ENCODE measurements around the gene TAF11L8.
"Not testable (repeated sequence)": the region's sequence is repeated elsewhere in the genome, so short reads cannot be mapped to it uniquely, and the experiment has no call there.

The TAF11L8 gene

GRCh38 chr5:17590860-17591259 is at the start of gene TAF11L8:
TSS of gene TAF11L8 (minus strand) at chr5:17590960.
- FAIRE-seq: not testable (repeated sequence)

DNA sequence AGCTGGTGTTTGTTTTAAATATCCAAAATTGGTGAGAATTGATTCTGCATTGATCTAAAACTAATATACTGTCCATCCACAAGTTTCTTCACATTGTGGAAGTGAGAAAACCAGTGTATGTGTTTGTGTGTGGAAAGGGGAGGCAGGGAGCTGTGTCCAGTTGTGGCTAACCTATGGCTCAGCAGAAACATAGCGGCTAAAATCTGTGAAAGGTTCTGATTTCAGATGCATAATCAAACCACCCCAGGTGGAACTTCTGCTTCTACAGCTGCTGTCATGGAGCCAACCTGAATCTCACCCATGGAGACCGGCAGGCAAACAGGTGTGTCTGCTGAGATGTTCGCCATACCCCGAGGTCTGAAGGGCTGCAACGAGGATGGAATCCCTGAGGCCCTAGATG is 43.4 kb upstream of the TAF11L8 start, which contains the start of gene TAF11L14:
TSS of gene TAF11L14 (plus strand) at position 301 of the 400 bp plus-strand sequence.
- no peak for FAIRE-seq

- not testable (repeated sequence) for FAIRE-seq
These were observed 41.0 kb upstream of the TAF11L8 start, which contains the start of gene TAF11L13 for GRCh38 chr5:17631788-17632187. TSS of gene TAF11L13 (plus strand) at chr5:17632088.

- no peak for FAIRE-seq
These were observed 34.9 kb upstream of the TAF11L8 start for GRCh38 chr5:17625686-17626085.

DNA sequence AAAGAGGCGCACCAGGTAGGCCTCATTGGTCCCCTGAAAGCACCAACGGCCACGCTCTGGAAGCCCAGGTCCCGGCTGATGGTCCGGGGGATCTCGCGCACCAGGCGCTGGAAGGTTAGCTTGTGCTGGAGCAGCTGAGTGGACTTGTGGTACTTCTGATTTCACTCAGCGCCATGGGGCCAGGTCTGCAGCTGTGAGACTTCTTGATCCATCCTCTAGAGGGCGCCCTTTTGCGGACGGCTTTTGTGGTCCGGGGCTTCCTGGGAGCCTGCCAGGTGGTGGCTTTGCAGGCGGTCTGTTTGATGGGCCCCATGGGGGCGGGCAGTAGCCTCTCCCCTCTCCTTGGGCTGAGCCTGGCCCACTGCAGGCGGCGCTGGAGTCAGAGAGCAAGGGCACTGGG is 29.9 kb upstream of the TAF11L8 start:
- FAIRE-seq: no peak

DNA sequence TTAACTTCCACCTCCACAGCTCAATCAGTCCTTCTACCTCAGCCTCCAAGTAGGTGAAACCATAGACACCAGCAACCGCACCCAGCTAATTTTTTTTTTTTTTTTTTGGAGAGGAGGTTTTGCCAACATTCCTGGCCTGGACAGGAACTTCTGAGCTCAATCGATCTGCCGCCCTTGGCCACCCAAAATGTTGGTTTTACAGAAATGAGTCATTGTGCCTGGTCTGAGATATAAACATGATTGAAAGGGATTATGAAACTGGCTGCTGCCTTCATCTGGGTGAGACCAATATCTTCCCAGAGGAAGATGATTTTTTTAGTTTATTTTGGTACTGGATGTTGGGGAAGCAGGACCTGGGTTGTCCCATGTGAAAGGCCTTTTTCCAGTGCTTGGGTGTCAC is 28.6 kb upstream of the TAF11L8 start:
- FAIRE-seq: no peak

- FAIRE-seq: no peak
These were observed 24.3 kb upstream of the TAF11L8 start for GRCh38 chr5:17614872-17615605.

DNA sequence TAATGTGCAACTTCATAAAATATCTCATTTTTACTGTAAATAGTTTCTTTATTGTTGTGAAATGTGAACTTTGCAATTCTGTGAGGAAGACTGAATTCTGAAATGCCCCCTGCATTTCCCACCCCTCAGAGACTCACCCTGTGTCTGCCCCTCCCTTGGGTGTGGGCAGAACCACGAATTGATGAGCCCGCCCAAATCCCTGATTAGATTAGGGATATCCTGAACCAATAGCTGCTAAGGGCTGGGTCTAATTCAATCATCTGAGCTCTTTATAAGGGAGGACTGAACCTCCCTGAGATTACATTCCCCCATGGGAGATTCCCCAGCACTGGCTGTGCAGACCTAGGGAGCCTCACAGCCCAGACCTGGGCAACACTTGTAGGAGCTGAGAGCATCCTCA is 19.3 kb upstream of the TAF11L8 start, which contains the start of gene TAF11L12:
TSS of gene TAF11L12 (plus strand) at position 301 of the 400 bp plus-strand sequence.
- FAIRE-seq: not testable (repeated sequence)

- FAIRE-seq: not testable (repeated sequence)
These were observed 16.7 kb upstream of the TAF11L8 start for GRCh38 chr5:17607461-17607860.

DNA sequence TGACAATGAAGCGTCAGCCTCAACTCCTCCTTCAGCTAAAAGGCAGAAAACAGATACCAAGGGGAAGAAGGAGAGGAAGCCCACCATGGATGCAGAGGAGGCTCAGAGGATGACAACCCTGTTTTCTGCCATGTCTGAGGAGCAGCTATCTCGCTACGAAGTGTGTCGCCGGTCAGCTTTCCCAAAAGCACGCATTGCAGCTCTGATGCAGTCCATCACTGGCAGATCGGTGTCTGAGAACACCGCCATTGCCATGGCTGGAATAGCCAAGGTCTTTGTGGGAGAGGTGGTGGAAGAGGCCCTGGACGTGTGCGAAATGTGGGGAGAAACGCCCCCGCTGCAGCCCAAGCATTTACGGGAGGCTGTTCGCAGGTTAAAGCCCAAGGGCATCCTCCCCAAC is 14.2 kb upstream of the TAF11L8 start:
- FAIRE-seq: no peak

DNA sequence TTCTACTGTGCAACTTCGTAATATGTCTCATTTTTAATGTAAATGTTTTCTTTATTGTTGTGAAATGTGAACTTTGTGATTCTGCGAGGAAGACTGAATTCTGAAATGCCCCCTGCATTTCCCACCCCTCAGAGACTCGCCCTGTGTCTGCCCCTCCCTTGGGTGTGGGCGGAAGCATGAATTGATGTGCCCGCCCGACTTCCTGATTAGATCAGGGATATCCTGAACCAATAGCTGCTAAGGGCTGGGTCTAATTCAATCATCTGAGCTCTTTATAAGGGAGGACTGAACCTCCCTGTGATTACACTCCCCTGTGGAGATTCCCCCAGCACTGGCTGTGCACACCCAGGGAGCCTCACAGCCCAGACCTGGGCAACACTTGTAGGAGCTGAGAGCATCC is 13.1 kb upstream of the TAF11L8 start, which contains the start of gene TAF11L11:
TSS of gene TAF11L11 (plus strand) at position 304 of the 400 bp plus-strand sequence.
- FAIRE-seq: not testable (repeated sequence)

- FAIRE-seq: not testable (repeated sequence)
These were observed 7.0 kb upstream of the TAF11L8 start, which contains the start of gene TAF11L10 for GRCh38 chr5:17597728-17598127. TSS of gene TAF11L10 (minus strand) at chr5:17597828.

DNA sequence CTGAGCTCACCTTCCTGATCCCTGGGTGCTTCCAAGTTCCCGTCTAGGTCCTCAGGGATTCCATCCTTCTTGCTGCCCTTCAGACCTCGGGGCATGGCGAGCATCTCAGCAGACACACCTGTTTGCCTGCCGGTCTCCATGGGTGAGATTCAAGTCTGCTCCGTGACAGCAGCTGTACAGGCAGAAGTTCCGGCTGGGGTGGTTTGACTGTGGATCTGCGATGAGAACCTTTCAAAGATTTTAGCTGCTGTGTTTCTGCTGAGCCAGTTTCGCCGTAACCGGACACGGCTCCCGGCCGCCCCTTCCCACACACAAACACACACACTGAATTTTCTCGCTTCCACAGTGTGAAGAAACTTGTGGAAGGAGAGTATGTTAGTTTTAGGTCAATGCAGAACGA is 3.5 kb upstream of the TAF11L8 start, which contains the start of gene TAF11L9:
TSS of gene TAF11L9 (minus strand) at position 140 of the 400 bp plus-strand sequence.
- FAIRE-seq: not testable (repeated sequence)

DNA sequence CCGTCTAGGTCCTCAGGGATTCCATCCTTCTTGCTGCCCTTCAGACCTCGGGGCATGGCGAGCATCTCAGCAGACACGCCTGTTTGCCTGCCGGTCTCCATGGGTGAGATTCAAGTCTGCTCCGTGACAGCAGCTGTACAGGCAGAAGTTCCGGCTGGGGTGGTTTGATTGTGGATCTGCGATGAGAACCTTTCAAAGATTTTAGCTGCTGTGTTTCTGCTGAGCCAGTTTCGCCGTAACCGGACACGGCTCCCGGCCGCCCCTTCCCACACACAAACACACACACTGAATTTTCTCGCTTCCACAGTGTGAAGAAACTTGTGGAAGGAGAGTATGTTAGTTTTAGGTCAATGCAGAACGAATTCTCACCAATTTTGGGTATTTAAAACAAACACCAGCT is 5.1 kb downstream of the TAF11L8 start, which contains the start of gene TAF11L7:
TSS of gene TAF11L7 (minus strand) at position 101 of the 400 bp plus-strand sequence.
- not testable (repeated sequence) for FAIRE-seq
